Activated B cell treated with CpG ODN at 0.5 μM for 24 hours (primary cell): ENCODE data around the gene PTPRD. TPM values are rescaled to one million over a fixed set of nuclear protein-coding genes. Genes with fewer than 3 reads are reported as not detected.

Source experiments
- ATAC-seq: fragments of 200-7000 bp; cut with Tn5 transposase; one replicate; pipeline ENCODE4 v1.10.0; 2021; ENCODE audit warnings: low read depth, mild to moderate bottlenecking, moderate library complexity
- CTCF ChIA-PET: fragments of 350-600 bp; sonication (Branson Sonifier 250); formaldehyde crosslinking; loops from one replicate; lab custom pipeline; 2021; ENCODE audit warnings: antibody characterized with exemption; lab: Charles Lee
- POLR2A ChIA-PET: fragments of 350-600 bp; sonication (Branson Sonifier 250); formaldehyde crosslinking; loops from one replicate; lab custom pipeline; 2021; ENCODE audit warnings: antibody characterized with exemption; lab: Charles Lee
- DNase-seq: peaks from one replicate; pipeline ENCODE4 v3.0.0; 2022
- H3K27ac Mint-ChIP-seq: one replicate; pipeline ENCODE4 v1.8.0; 2020; ENCODE audit warnings: mixed read lengths
- H3K27me3 Mint-ChIP-seq: one replicate; pipeline ENCODE4 v1.8.0; 2021; ENCODE audit warnings: mixed read lengths
- H3K36me3 Mint-ChIP-seq: one replicate; pipeline ENCODE4 v1.8.0; 2021; ENCODE audit warnings: low read depth, mixed read lengths
- H3K4me1 Mint-ChIP-seq: one replicate; pipeline ENCODE4 v1.8.0; 2021; ENCODE audit warnings: mixed read lengths
- H3K4me3 Mint-ChIP-seq: one replicate; pipeline ENCODE4 v1.8.0; 2020; ENCODE audit warnings: mild to moderate bottlenecking, mixed read lengths
- H3K9me3 Mint-ChIP-seq: one replicate; pipeline ENCODE4 v1.8.0; 2020; ENCODE audit warnings: mixed read lengths
- intact Hi-C: fragments of 100-400 bp; cut with micrococcal nuclease; formaldehyde crosslinking; loops from one replicate; pipeline ENCODE4 v1.15.1; 2024
- total RNA-seq: library from RNA; stranded (reverse); gene quantifications from 2 replicates; pipeline ENCODE4 v1.2.3, GENCODE V29; 2022
- TF ChIP-seq, protein P1 (sequence below): fragments of 200-600 bp; IDR thresholded peaks from one replicate; pipeline ENCODE4 v1.8.0; 2022; ENCODE audit warnings: antibody characterized with exemption, mild to moderate bottlenecking

The PTPRD gene
- total RNA-seq, 1 donor from 2014 or later = 0.04 TPM

DNA sequence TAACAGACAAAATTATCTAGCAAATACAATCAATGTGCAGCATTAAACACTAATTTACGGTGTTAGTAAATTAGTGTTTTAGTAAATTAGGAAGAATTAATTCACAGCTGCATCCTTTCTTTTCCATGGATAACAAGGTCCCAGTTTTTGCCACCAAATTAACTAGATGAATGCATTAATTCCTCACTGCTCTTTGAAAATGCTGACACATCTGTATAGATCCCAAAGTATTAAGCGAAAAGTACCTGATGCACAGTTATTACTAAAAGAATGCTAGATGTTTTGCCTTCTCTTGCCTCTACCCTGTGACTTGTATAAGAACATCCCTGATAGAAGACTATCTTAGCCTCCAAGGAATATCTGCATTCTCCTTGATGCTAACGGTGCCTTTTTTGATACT lies 2200.5 kb downstream of the PTPRD start:
- POLR2A ChIA-PET = no interaction called here
- no peaks in the 10 kb centered on the region for H3K9me3 Mint-ChIP-seq
- H3K27me3 Mint-ChIP-seq = no peaks in the 10 kb centered on the region
- no peaks in the 10 kb centered on the region for H3K36me3 Mint-ChIP-seq
- no peak overlapping the region for H3K27ac Mint-ChIP-seq
- H3K4me3 Mint-ChIP-seq = no peak overlapping the region
- DNase-seq = no peak
- TF ChIP-seq, protein P1, sequence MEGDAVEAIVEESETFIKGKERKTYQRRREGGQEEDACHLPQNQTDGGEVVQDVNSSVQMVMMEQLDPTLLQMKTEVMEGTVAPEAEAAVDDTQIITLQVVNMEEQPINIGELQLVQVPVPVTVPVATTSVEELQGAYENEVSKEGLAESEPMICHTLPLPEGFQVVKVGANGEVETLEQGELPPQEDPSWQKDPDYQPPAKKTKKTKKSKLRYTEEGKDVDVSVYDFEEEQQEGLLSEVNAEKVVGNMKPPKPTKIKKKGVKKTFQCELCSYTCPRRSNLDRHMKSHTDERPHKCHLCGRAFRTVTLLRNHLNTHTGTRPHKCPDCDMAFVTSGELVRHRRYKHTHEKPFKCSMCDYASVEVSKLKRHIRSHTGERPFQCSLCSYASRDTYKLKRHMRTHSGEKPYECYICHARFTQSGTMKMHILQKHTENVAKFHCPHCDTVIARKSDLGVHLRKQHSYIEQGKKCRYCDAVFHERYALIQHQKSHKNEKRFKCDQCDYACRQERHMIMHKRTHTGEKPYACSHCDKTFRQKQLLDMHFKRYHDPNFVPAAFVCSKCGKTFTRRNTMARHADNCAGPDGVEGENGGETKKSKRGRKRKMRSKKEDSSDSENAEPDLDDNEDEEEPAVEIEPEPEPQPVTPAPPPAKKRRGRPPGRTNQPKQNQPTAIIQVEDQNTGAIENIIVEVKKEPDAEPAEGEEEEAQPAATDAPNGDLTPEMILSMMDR = no peak
- no peaks in the 10 kb centered on the region for H3K4me1 Mint-ChIP-seq
- no peak for ATAC-seq
- CTCF ChIA-PET = no interaction called here
- intact Hi-C loops = no loop called here

DNA sequence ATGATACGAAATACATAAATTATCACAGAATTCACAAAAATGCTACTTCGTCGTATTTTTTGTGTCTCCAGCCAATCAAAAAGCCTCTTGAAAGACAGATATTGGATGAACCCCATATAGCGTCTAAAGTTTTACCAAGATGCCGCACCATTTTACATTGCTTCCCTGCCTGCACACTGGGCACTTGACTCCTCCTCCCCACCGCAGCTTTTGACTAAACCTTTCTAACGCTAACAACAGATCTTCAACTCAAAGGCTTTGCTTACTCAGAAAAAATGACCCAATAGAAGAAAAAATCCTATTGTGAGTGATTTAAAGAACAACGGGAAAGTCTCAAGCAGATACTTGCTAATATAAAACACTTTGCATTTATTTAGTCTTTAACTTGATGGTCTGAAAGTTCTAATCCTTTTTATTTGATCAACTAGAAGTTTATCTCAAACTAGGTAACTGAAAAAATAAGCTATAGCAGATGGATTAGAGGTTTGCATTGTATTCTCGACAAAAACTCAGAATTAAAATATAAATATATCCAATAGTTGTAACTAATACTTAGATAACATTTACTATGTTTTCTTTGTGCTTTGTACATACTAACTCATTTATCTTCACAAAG lies 2204.1 kb downstream of the PTPRD start:
- POLR2A ChIA-PET = no interaction called here
- Mint-ChIP-seq H3K9me3 (no peaks in the 10 kb centered on the region), H3K4me3 (no peak overlapping the region), H3K36me3 (no peaks in the 10 kb centered on the region), H3K27me3 (no peaks in the 10 kb centered on the region), H3K4me1 (no peaks in the 10 kb centered on the region), H3K27ac (no peak overlapping the region)
- CTCF ChIA-PET = no interaction called here
- DNase-seq = no peak
- no peak for ATAC-seq
- TF ChIP-seq, protein P1 = no peak
- intact Hi-C loops = no loop called here

DNA sequence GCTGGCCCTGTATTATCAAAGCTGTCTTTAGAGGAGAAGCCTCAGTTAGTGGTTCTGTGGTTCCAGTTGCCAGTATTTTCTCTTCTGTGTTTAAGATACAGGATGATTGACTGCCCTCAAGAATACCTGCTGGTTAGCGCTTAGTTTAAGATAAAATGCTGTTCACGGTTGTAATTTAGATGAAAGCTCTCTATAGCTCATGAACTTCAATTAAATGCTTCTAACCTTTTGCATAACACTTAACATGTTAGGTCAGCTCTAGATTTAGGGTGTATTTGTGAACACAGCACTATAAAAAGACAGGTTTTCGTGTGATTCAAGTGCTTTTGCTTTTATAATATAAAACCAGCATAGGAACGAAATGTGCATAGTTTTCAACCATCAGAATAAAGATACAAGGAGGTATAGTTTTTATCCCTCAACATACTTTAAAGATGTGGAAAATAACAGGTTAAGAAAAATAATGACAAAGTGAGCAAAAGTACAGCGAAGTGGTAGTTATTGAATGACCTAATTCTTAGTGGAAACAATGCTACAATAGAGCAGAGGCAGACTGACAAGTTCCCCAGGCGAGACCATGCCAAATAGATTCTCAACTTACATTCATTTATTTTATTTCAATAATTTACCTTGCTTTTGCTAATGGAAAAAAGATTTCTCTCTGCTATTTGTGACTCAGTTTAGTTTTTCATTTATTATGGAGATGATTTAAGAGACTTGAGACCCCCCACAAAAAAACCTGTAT lies 2210.7 kb downstream of the PTPRD start:
- H3K4me3 Mint-ChIP-seq = no peak overlapping the region
- no peaks in the 10 kb centered on the region for H3K27me3 Mint-ChIP-seq
- no peak overlapping the region for H3K27ac Mint-ChIP-seq
- no peaks in the 10 kb centered on the region for H3K9me3 Mint-ChIP-seq
- intact Hi-C loops = no loop called here
- POLR2A ChIA-PET = no interaction called here
- TF ChIP-seq, protein P1 = no peak
- CTCF ChIA-PET = no interaction called here
- no peaks in the 10 kb centered on the region for H3K36me3 Mint-ChIP-seq
- DNase-seq = no peak
- ATAC-seq = no peak
- no peaks in the 10 kb centered on the region for H3K4me1 Mint-ChIP-seq

DNA sequence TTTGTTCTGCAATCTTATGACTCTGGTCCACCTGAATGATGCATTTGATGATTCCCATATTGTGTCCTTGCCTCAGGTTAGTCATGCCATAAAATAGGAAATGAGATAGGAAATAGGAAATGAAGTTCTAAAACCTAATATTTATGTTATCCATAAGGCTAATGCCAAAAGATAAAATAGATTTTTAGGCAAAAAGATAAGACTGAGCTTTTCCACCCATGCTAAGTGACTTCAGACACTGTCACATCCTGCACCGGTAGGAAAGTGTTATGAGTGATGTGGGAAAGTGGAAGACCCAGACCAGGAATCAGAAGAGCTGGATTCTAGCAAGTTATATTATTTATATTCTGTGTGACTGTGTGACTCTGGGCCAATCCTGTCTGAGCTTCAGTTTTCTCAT lies 2212.4 kb downstream of the PTPRD start:
- Mint-ChIP-seq H3K27ac (no peak overlapping the region), H3K36me3 (no peaks in the 10 kb centered on the region), H3K4me3 (no peak overlapping the region), H3K27me3 (no peaks in the 10 kb centered on the region), H3K4me1 (no peaks in the 10 kb centered on the region), H3K9me3 (no peaks in the 10 kb centered on the region)
- POLR2A ChIA-PET = no interaction called here
- intact Hi-C loops = no loop called here
- TF ChIP-seq, protein P1 = no peak
- CTCF ChIA-PET = no interaction called here
- DNase-seq = no peak
- ATAC-seq = no peak

DNA sequence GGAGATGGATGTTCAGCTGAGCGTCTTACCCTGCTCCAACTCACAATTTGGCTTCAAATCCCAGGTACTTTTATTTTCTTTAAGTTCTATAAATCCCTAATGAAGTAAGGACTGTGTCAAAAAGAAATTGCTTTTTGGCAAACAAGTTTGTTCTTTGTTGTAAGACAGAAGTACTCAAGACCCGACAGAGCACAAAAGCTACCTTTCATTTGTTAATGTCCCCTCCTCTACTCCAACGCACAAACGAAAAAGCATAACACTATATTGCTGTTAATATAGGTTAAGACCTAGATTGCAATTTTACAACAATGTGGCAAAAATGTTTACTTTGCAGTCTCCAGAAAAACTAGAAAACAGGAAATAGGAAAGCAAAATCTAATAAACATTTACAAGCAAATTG lies 2217.8 kb downstream of the PTPRD start:
- ATAC-seq (no peak), DNase-seq (no peak)
- H3K9me3 Mint-ChIP-seq = no peaks in the 10 kb centered on the region
- ChIA-PET POLR2A (no interaction called here), CTCF (no interaction called here)
- H3K4me1 Mint-ChIP-seq = no peaks in the 10 kb centered on the region
- intact Hi-C loops = no loop called here
- TF ChIP-seq, protein P1 = no peak
- H3K27me3 Mint-ChIP-seq = no peaks in the 10 kb centered on the region
- no peak overlapping the region for H3K27ac Mint-ChIP-seq
- H3K4me3 Mint-ChIP-seq = no peak overlapping the region
- H3K36me3 Mint-ChIP-seq = no peaks in the 10 kb centered on the region
